HG02840 (cell line): ENCODE results near the gene MEF2D.
A peak's percentile ranks its signal among the peaks of the same experiment; 100 is the strongest.

Source experiments
- ATAC-seq: cut with Tn5 transposase; IDR thresholded peaks from one replicate; pipeline ENCODE4 v1.9.1; 2021; ENCODE audit warnings: mild to moderate bottlenecking, moderate library complexity, moderate number of reproducible peaks; ENCODE audit not compliant: unreplicated experiment, low FRiP score

MEF2D gene

GRCh38 chr1:156489935-156490293 is 10.7 kb downstream of the MEF2D start:
- no peak for ATAC-seq

- peak; percentile 16 for ATAC-seq
These were observed 11.2 kb downstream of the MEF2D start for GRCh38 chr1:156489166-156489934.

- peak; percentile 57 for ATAC-seq
These were observed 11.9 kb downstream of the MEF2D start for GRCh38 chr1:156488566-156489165.

GRCh38 chr1:156487862-156488261 is 12.7 kb downstream of the MEF2D start:
- ATAC-seq = no peak

GRCh38 chr1:156486421-156487344 is 13.9 kb downstream of the MEF2D start:
- no peak for ATAC-seq

- no peak for ATAC-seq
These were observed 14.6 kb downstream of the MEF2D start for GRCh38 chr1:156485984-156486383.

- no peak for ATAC-seq
These were observed 16.0 kb downstream of the MEF2D start for GRCh38 chr1:156484480-156485058.

GRCh38 chr1:156483397-156483796 is 17.2 kb downstream of the MEF2D start:
- no peak for ATAC-seq

GRCh38 chr1:156482276-156482675 is 18.3 kb downstream of the MEF2D start:
- no peak for ATAC-seq

GRCh38 chr1:156481527-156481926 is 19.0 kb downstream of the MEF2D start:
- no peak for ATAC-seq

- no peak for ATAC-seq
These were observed 20.0 kb downstream of the MEF2D start for GRCh38 chr1:156480411-156481192.

- no peak for ATAC-seq
These were observed 20.6 kb downstream of the MEF2D start for GRCh38 chr1:156480016-156480370.

- ATAC-seq = no peak
These were observed 21.2 kb downstream of the MEF2D start for GRCh38 chr1:156479093-156480015.

- ATAC-seq = no peak
These were observed 22.3 kb downstream of the MEF2D start for GRCh38 chr1:156478250-156478627.

- ATAC-seq = no peak
These were observed 22.9 kb downstream of the MEF2D start for GRCh38 chr1:156477526-156478249.

GRCh38 chr1:156476501-156477298 is 23.9 kb downstream of the MEF2D start:
- ATAC-seq = no peak

GRCh38 chr1:156475568-156476500 is 24.7 kb downstream of the MEF2D start:
- ATAC-seq = no peak
